ENCODE measurements around the gene C16orf78.
"Not testable (repeated sequence)": the region's sequence is repeated elsewhere in the genome, so short reads cannot be mapped to it uniquely, and the experiment has no call there.

Gene C16orf78

DNA sequence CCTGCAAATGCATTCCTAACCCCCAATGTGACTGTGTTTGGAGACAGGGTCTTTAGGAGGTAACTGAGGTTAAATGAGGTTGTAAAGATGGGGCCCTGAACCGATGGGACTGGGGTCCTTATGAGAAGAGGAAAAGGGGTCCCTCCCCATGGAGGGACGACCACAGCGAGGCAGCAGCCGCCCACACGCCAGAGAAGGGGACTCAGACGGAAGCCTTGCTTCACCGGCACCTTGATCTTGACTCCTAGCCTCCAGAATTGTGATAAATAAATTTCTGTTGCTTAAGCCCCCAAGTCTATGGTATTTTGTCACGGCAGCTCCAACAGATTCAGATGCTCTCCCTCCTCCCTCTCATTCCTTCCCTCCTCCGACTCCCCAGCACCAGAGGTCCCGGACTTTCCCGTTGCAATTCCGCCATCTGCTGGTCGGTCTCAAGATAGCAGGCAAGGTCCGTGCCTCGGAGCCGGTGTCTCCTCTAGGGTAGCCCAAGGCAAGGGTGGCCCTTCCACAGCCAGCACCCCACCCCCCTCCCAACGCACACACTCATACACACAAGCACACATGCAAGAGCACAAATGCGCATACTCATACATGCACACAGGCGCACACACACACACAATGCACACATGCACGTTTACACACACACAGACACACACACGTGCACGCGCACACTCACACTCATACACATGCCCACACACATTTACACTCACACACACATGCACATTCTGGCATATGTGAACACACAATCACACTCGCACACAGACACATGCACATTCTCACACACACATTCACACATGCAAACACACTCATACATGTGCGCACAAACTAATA, 23.1 kb upstream of the C16orf78 start:
- peak; percentile 9 to 65 for DNase-seq

DNA sequence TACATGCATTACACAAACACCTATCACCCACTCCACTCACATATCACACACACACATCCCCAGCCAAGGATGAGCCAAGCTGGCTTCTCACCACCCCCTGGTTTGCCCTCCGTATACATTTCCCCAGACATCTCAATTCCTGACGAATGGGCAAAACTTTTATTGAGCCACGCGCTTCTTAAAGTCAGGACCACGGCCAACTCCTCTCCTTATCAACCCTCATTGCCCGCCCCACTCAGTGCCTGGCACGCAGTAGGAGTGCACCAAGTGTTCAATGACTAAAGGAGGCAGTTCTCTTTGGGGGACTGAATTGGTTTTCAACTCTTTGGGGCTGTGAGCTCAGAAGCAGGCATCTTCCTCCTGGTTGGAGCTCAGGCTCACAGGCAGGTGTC, 22.5 kb upstream of the C16orf78 start:
- DNase-seq = no peak

DNA sequence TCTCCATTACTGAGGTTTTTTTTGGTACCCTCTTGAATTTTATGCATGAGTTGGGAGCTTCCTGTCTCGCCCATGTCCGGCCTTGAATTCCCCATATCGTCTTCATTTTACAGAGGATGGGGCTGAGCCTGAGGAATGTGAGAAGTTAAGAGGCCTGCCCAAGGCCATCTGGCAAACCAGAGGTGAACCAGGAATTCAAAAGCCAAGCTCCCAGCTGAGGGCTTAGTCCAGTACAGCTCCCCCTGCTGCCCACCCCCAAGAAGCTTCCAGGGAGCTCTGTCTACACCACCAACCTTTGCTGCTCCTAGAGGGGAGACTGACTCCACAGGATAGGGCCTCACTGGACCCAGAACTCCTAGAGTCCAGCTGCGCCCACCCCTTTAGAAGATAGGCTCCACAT, 20.7 kb upstream of the C16orf78 start:
- peak; percentile 80 to 91 for DNase-seq

DNA sequence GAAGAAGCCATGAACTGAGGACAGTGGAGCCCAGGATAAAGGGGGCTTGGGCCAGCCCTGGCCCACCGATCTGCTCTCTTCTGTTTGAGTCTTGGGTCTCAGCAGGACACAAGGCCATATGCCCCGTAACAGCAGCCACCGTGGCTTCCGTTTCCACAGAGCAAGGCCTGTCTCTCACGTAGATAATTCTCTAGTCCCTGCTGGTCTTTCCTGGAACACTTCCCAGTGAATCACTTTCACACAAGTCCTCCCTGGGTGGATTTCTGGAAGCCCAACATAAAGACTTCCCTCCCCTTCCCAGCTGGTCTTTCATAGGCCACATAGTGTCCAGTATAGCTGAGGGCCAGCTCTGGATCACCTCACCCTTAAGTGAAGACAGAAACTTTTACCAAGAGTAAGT, 19.9 kb upstream of the C16orf78 start:
- DNase-seq = peak; percentile 7 to 55

DNA sequence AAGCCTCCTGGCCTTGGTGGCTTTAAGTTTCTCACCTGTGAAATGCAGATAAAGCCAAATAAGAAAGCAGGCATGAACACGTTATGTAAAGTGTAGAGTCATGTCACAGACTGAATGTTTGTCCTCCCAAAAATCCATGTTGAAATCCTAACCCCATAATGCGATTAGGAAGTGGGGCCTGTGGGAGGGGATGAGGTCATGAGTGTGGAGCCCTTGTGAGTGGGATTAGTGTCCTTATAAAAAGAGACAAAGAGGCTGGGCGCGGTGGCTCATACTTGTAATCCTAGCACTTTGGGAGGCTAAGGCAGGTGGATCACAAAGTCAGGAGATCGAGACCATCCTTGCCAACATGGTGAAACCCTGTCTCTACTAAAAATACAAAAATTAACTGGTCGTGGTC, 19.5 kb upstream of the C16orf78 start:
- DNase-seq = peak; percentile 70 to 80

DNA sequence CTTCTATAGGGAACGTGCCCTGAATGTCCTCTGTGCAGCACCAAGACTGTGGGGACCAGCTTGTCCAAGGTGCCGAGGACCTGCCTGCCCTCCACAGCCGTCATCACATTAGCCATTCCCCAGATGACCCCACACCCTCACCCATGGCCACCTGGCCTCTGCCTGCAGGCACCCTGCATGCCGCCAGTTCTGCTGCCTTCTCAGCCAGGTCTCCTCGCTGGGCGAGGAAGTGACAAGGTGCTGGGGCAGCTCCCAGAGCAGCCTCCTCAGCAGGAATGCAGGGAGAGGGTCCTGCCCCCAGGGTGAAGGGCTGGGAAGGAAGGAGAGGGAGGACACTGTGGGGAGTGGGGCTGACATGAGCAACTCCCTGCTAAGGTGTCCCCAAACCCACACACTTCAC, 18.6 kb upstream of the C16orf78 start:
- no peak for DNase-seq

DNA sequence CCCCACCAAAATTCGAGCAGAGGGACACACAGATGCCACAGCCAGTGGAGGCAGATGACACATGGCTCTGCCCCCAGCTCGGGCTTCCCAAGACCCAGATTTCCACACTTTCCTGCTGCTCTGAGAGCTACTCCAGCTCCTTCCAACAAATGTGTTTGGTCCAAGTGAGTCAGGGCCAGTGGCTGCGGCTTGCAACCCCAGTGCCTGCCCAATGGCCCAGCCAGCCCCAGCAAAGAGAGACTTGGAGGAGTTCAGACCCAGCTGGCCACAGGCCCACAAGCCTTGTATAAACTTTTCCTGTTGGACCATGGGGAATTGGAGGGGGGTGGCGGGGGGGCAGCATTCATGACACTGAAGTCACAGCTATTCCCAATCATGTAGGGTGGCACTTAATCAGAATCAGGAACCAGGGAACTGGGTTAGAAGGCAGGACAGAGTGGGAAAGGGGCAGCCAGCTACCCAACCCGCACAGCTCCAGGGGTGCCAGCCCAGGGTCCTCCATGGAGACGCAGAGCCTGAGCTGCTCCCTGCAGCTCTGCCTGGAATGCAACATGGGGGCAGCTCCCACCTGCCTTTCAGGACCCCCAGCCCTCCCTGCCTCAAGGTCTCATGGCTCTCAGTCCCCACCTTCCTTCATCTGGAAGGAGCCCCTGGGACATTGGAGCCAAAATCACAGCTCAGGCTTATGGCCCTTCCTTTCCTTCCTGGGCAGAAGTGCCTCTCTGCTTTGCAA, 17.5 kb upstream of the C16orf78 start:
- no peak for DNase-seq

DNA sequence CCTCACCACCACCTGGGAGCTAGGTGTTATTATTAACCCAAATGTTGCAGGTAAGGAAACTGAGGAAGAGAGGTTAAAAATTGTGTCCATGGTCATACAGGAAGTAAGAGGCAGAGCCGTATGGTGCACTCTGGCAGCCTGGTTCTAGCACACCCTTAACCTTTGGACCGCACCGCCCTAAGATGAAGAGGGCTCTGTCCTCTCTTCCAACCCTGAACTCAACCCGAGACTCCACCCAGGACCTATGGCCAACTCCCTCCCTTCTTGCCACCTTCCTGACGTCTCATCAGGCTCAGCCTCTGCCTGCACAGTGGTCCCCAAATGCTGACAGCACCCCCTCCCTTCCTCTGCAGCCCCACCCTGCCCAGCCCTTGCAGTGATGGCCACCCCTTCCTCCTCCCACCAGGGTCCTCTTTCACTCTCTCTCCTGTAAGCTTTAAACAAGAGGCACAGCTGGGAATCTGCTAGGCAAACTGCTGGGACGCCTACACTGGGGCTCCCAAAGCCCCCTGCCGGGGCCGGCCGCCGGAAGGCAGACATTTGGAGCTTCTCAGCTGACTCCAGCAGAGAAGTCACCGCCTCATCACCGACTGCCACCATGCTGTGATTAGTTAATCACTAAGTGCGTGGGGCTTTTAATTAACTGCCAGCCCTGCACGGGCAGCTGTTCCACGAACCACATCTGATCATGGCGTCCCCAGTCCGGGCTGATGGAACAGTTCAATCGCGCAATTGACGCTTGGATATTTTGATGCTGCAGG, 16.7 kb upstream of the C16orf78 start:
- peak; percentile 46 to 78 for DNase-seq

DNA sequence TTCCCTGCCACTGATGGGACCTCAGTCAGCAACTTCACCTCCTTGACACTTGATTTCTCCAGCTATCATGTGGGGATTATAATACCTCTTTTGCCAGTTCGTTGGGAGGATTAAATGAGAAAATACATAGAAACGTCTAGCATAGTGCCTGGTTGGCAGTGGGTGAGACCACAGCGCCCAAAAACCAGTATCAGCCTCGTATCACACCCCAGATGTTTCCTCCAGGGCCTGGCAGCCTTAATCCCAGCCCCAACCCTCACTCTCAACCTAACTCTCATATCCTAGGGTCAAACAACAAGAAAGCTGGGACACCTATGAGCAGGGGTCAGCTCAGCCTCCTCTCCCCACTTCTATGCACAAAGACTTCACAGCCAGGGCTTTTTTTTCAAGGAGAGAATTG, 14.0 kb upstream of the C16orf78 start:
- DNase-seq = no peak

DNA sequence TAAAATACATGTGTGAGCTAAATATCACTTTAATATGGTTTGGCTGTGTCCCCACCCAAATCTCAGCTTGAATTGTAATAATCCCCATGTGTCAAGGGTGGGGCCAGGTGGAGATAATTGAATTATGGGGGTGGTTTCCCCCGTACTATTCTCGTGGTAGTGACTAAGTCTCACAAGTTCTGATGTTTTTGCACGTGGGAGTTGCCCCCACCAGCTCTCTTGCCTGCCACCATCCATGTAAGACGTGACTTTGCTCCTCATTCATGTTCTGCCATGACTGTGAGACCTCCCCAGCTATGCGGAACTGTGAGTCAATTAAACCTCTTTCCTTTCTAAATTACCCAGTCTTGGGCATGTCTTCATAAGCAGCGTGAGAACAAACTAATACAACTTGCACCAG, 11.9 kb upstream of the C16orf78 start:
- DNase-seq = not testable (repeated sequence)

DNA sequence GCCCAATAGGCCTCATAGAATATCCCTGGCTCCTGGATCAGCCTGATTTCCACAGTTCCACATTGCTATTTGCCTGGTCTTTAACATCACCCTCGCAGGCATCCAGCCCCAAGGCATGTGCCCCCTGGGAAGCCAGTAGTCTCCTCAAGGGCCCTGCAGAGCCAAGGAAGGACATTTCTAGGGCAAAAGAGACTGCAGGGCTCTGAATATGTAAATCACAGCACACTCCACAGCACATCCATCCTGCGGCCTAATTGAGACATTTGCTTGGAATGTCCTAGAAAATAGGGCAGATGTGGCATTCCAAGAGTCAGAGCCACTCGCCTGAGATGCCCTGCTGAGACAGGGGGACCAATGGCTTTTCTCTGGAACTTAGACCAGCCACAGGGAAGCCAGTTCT, 11.4 kb upstream of the C16orf78 start:
- DNase-seq = no peak

DNA sequence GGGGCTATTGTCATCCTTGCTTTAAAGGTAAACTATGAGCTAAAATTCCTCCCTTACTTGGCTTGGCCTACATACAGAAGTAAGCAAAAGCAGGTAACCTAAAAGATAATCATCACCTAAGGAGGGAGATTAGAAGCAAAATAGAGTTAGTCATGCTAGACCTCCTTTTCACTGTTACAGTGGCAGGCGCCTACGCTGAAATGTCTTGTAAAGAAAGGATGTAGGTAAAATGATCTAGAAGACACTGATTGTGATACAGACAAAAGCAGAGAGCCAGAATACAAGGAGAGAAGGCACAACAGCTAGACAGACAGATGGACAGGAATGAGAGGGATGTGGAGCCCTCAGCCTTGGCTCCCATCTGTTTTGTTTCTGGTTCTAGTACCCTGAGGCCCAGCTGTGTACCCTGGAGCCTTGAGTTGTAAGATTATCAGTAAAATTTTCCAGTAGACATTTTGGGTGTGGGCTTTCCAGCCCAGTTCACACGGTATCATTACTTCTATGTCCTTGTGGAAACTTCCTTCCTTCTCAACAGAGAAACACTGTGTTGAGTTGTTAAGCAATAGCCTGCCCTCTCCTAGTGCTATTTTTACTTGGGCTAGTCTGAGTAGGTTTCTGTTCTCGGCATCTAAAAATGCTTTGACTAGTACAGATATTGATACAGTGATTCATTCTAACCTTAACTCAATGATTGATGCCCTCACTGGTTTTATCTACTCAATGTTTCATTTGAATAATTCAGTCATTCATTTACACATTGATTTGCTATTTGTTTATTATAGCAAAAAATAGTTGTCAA, 7.7 kb upstream of the C16orf78 start:
- DNase-seq = peak; percentile 27 to 57

DNA sequence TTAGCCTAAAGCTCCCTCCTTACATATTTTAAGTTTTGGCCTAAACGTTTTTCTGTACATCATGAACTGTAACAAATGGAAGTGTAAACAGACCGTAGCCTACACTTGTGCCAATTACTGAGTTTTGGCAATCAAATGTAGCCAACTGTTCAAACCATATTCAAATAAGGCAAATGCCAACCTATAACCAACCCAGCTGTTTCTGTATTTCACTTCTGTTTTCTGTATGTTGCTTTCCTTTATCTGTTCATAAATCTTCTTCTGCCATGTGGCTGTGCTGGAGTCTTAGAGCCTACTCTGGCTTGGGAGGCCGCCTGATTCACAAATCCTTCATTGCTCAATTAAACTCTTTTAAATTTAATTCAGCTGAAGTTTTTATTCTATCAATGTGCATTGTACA, 6.9 kb upstream of the C16orf78 start:
- DNase-seq = no peak

DNA sequence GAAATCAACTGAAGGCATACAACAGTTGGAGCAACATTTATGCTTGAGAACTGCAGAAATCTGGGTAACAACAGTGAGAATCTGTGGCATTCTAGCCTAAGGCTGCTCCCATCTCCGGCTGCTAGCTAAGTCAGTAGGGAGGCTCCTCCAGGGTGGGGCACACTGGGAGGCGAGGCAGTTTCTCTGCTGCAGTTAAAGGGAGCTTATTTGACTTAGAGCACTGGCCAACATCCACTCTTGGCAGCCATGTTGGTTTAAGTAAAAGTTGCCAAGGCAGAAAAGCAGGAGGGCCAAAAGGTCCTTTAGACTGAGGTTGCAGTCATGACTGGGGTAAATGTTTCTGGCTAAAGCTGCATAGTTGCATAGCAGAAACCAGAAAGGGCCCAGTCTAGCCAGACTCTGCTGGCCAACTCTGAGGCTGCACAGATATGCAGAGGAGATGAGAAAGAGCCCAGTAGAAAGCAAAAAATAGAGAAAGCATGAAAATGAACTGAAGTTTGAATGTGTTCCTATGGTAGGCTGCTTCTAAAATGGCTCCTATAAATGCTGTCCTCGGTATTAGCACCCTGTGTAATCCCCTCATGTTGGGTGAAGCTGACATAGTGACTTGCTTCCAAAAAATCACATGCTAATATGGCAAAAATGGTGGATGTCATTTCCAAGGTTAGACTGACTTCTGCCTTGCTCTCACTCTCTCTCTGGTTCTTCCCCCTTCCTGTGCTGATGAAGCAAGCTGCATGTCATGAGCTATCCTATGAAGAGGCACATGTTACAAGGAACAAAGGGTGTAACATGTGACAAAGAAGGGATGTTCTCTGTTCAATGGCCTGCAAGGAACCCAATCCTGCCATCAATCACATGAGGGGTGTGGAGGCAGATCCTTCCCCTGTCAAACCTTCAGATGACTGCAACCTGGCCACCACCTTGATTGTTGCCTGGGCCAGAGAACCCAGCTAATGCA, 3.7 kb upstream of the C16orf78 start:
- DNase-seq = no peak

DNA sequence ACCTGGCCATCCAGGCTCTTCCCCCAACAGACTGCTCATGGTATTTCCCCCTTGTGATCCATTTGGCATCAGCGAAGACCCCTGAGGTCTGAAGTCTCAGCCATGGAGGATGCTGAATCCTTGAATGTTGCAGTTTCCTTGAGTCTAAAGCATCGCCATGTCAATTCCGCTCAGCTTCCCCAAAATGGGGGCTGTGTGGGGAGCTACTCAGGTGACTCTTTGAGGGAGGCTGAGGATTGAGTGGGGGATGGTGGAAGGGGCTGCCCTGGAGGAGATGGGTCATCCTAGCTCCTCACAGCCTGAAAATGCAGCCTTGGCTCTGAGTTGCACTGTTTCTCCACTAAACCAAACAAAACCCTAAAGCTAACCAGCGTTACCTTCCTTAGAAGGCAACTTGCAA, 2.6 kb downstream of the C16orf78 start:
- no peak for DNase-seq

DNA sequence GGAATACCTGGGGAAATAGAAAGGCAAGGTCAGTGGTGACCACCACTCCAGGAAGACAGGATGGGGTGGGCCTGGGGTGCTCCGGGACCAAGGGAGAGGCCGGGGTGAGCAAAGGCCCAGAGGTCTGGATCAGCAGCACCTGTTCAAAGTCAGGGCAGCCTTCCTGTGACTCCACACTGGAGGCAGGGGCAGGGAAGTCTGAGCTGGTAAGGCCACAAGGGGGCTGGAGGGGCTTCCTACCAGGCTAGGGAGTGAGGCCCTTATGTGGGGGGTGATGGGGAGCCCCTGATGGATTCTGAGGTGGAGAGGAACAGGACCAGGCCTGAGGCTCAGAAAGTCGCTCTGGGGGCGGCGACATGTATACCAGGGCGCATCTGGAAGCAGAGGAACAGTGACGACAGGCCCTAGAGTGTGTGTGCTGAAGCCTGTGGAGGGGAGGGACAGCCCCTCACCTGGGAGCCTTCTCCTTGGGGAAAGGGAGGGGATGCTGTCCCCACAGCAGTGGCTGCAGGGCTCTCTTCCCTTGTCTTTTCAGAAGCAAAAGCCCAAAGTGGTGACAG, 3.7 kb downstream of the C16orf78 start:
- no peak for DNase-seq

DNA sequence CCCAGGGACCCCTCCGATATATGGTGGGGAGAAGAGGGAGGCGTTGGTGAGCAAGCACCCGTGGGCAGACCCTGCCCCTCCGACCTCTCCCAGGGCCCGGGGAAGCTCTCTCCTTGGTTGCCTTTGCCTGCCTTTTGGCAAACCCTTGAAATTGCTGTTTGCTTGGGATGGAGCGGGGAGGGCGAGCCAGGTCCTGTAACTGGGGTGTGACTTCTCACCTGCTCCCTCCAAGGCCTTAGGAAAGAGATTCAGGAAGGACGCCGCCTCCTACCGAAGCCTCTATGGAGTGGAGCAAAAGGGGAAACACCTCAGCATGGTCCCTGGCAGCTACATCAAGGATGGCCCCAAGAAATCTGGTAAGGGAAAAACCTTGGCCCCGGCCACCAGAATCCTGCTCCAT, 4.6 kb downstream of the C16orf78 start:
- no peak for DNase-seq

DNA sequence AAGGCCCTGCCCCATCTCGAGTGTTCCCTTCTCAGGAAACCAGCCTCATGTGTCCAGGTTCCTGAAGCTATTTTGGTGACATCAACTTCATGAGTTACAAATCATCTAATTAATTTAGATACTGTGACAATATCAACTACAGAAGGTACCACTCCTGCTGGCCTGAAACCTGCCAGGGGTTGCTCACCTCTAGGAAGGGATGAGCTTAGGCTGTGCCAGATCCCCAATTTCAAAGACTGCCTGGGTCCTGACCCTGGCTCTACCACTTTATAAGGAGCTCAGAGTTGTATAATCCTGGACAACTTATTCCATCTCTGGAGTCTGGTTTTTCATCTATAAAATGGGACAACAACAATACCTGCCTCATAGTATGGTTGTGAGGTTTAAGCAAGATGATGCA, 5.2 kb downstream of the C16orf78 start:
- no peak for DNase-seq

DNA sequence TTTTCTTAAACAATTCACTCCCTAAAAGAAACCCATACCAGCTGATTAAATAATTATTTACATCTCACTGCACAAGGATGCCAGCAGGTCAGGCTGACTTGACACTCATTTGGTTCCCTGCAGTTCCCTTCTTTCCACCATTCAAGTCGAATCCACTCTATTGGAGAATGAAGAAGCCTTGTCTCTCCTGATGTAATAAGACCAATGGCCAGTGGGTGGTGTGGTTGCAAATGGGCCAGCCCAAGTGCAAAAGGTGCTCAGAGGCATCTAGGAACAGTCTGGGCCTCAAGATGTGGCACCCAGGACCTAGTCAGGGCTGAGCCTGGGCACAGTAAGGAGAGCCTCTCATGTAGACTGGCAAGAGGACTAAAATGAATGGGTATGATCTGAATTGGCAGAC, 9.3 kb downstream of the C16orf78 start:
- peak in 1 of 2 experiments; percentile 42 for DNase-seq

DNA sequence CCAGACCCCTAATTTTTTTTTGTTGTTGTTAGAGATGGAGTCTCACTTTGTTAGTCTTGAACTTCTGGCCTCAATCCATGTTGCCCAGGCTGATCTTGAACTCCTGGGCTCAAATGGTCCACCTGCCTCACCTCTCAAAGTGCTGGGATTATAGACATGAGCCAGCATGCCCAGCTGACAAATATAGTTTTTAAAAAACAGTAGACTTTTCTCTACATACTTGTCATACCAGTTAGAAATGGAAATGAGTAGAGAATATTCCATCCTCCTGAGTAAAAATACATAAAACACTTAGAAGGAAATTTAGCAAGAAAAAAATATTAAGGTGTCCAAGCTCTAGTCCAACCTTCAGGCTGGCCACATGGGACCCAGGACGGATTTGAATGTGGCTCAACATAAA, 21.4 kb downstream of the C16orf78 start:
- DNase-seq = no peak

DNA sequence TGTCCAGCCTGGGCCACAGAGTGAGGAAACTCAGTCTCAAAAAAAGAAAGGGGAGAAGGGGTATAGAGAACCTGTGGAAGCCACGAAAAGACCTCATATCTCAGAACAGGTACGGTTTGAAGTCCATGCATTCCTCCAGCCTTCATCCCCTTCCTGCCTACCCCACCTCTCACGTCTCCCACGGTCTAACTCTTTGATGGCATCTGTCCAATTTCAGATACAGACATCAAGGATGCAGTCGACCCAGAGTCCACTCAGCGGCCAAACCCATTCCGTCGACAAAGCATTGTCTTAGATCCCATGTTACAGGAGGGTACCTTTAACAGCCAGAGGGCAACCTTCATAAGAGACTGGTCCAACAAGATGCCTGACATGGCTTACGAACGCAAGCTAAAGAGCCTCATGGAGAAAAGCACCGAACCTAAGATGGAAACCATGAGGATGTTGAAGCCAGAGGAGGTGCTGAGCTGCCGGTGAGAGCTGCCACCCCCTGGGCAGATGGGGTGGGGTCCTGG, 22.7 kb downstream of the C16orf78 start:
- DNase-seq = no peak
